Endothelial cell of umbilical vein (primary cell): Measurements from ENCODE around the gene KBTBD8.

Experiments used
- GATA2 ChIP-seq: IDR thresholded peaks from 2 replicates; pipeline ENCODE4 v1.7.0; 2011; ENCODE audit warnings: low read depth, mild to moderate bottlenecking, moderate library complexity, mixed read lengths, low read length; ENCODE audit not compliant: insufficient read length, insufficient read depth
- MAX ChIP-seq: IDR thresholded peaks from 2 replicates; pipeline ENCODE4 v1.6.1; 2011; ENCODE audit not compliant: insufficient read depth, insufficient read length
- TF ChIP-seq, protein P1 (sequence below), 2 donors: IDR thresholded peaks; 1 replicate in 1 of 2; 2 replicates in 1 of 2; pipeline ENCODE4 v1.5.1; 2011; ENCODE audit warnings: low read length in 2 of 2, mild to moderate bottlenecking in 2 of 2, moderate library complexity in 2 of 2, control low read depth in 1 of 2, inconsistent platforms in 1 of 2, low read depth in 1 of 2; ENCODE audit not compliant: insufficient read depth in 1 of 2; ENCODE audit errors: extremely low read depth in 1 of 2

DNA sequence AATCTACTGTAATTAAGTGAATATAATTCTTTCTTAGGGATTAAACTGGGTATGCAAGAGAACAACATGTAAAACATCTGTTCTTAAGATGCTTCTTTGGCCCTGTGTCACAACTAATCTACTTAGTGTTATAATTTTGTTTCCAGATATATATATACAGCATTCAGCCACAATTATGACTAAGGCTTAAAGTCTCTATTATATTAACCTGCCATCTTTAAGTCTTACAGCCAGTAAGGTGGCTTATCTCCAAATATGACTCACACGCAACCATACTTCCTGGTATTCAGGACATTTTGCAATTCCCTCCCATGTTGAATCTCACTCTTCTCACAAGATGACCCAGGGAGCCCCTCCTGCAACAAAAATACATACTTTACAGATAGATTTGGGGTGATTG is 6.6 kb upstream of the KBTBD8 start:
- TF ChIP-seq GATA2 (peak; percentile 16), MAX (no peak)
- TF ChIP-seq, protein P1, sequence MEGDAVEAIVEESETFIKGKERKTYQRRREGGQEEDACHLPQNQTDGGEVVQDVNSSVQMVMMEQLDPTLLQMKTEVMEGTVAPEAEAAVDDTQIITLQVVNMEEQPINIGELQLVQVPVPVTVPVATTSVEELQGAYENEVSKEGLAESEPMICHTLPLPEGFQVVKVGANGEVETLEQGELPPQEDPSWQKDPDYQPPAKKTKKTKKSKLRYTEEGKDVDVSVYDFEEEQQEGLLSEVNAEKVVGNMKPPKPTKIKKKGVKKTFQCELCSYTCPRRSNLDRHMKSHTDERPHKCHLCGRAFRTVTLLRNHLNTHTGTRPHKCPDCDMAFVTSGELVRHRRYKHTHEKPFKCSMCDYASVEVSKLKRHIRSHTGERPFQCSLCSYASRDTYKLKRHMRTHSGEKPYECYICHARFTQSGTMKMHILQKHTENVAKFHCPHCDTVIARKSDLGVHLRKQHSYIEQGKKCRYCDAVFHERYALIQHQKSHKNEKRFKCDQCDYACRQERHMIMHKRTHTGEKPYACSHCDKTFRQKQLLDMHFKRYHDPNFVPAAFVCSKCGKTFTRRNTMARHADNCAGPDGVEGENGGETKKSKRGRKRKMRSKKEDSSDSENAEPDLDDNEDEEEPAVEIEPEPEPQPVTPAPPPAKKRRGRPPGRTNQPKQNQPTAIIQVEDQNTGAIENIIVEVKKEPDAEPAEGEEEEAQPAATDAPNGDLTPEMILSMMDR (IDR thresholded peaks at IDR 0.05; ENCODE audit: extremely low read depth in 1 of 2, insufficient read depth in 1 of 2, low read depth in 1 of 2, low read length in 2 of 2) = no peak
